GM23338 (cell line): Measurements from ENCODE around the gene KLRK1. TPM values are rescaled to one million over a fixed set of nuclear protein-coding genes. Genes with fewer than 3 reads are reported as not detected.
"Not testable (repeated sequence)": the region's sequence is repeated elsewhere in the genome, so short reads cannot be mapped to it uniquely, and the experiment has no call there.

Source experiments
- ATAC-seq: fragments of 200-7000 bp; cut with Tn5 transposase; 3 replicates; pipeline ENCODE4 v1.9.1; 2020
- DNase-seq: peaks from one replicate; pipeline ENCODE4 v3.0.0-alpha.2; 2015; ENCODE audit warnings: low spot score
- H2AFZ ChIP-seq: fragments of 200-600 bp; sonication (generic); 2 replicates; pipeline ENCODE4 v1.8.0; 2016; ENCODE audit warnings: antibody characterized with exemption, mild to moderate bottlenecking, moderate library complexity
- H3F3A ChIP-seq: fragments of 200-600 bp; sonication (generic); replicated peaks from 2 replicates; pipeline ENCODE4 v1.8.0; 2017; ENCODE audit warnings: antibody characterized with exemption, mixed run types, low read depth
- H3K27ac ChIP-seq: fragments of 200-600 bp; sonication (generic); 2 replicates; pipeline ENCODE4 v1.6.1; 2016; ENCODE audit warnings: low read depth
- H3K27me3 ChIP-seq: fragments of 200-600 bp; sonication (generic); 2 replicates; pipeline ENCODE4 v1.8.0; 2016; ENCODE audit warnings: mild to moderate bottlenecking, mixed run types, moderate library complexity; ENCODE audit not compliant: insufficient read depth
- H3K36me3 ChIP-seq: fragments of 200-600 bp; sonication (generic); 2 replicates; pipeline ENCODE4 v1.8.0; 2016; ENCODE audit warnings: mild to moderate bottlenecking; ENCODE audit not compliant: insufficient read depth
- H3K4me1 ChIP-seq: fragments of 200-600 bp; sonication (generic); 2 replicates; pipeline ENCODE4 v1.8.0; 2016; ENCODE audit warnings: mild to moderate bottlenecking, moderate library complexity; ENCODE audit not compliant: insufficient read depth
- H3K4me2 ChIP-seq: fragments of 200-600 bp; sonication (generic); 2 replicates; pipeline ENCODE4 v1.7.1; 2017; ENCODE audit warnings: mixed run types
- H3K4me3 ChIP-seq: fragments of 200-600 bp; sonication (generic); 2 replicates; pipeline ENCODE4 v1.6.1; 2016; ENCODE audit warnings: mixed run types
- H3K79me2 ChIP-seq: fragments of 200-600 bp; sonication (generic); replicated peaks from 2 replicates; pipeline ENCODE4 v1.8.0; 2017; ENCODE audit warnings: mild to moderate bottlenecking; ENCODE audit not compliant: insufficient read depth
- H3K9me2 ChIP-seq: fragments of 200-600 bp; sonication (generic); 2 replicates; pipeline ENCODE4 v1.8.0; 2017; ENCODE audit not compliant: insufficient read depth
- H4K20me1 ChIP-seq: fragments of 200-600 bp; sonication (generic); replicated peaks from 2 replicates; pipeline ENCODE4 v1.8.0; 2017; ENCODE audit warnings: mild to moderate bottlenecking; ENCODE audit not compliant: insufficient read depth
- H3K27ac Mint-ChIP-seq: 2 replicates; pipeline ENCODE4 v1.8.0; 2020; ENCODE audit warnings: inconsistent platforms, mild to moderate bottlenecking, moderate library complexity, mixed read lengths
- H3K27me3 Mint-ChIP-seq: 3 replicates; pipeline ENCODE4 v1.8.0; 2022; ENCODE audit warnings: low read depth, mild to moderate bottlenecking, moderate library complexity, mixed read lengths, inconsistent platforms; ENCODE audit not compliant: insufficient read depth, poor library complexity
- H3K36me3 Mint-ChIP-seq: 3 replicates; pipeline ENCODE4 v1.8.0; 2021; ENCODE audit warnings: low read depth, mild to moderate bottlenecking, inconsistent platforms, moderate library complexity, mixed read lengths
- H3K4me1 Mint-ChIP-seq: 3 replicates; pipeline ENCODE4 v1.8.0; 2020; ENCODE audit warnings: mild to moderate bottlenecking, inconsistent platforms, mixed read lengths
- H3K4me3 Mint-ChIP-seq: 3 replicates; pipeline ENCODE4 v1.8.0; 2021; ENCODE audit warnings: moderate library complexity, mild to moderate bottlenecking, inconsistent platforms, mixed read lengths
- H3K9me3 Mint-ChIP-seq: 3 replicates; pipeline ENCODE4 v1.8.0; 2020; ENCODE audit warnings: moderate library complexity, mild to moderate bottlenecking, inconsistent platforms, mixed read lengths
- CREB1 ChIP-seq: fragments of 250-450 bp; sonication (Bioruptor Pico); IDR thresholded peaks from 2 replicates; pipeline ENCODE4 v1.5.0; 2020; ENCODE audit warnings: low read depth, mild to moderate bottlenecking, moderate library complexity
- ETS1 ChIP-seq: IDR thresholded peaks from 2 replicates; pipeline ENCODE4 v1.6.1; 2016; ENCODE audit warnings: antibody characterized with exemption
- EZH2 ChIP-seq: fragments of 200-600 bp; sonication (generic); IDR thresholded peaks from one replicate; pipeline ENCODE4 v1.8.0; 2017; ENCODE audit warnings: antibody characterized with exemption, mild to moderate bottlenecking, low read depth; ENCODE audit not compliant: unreplicated experiment
- EZH2phosphoT487 ChIP-seq: fragments of 200-600 bp; sonication (generic); IDR thresholded peaks from one replicate; pipeline ENCODE4 v1.8.1; 2018; ENCODE audit warnings: antibody characterized with exemption; ENCODE audit not compliant: unreplicated experiment
- JUNB ChIP-seq: IDR thresholded peaks from one replicate; pipeline ENCODE4 v1.6.1; 2016; ENCODE audit warnings: antibody characterized with exemption; ENCODE audit not compliant: unreplicated experiment
- NANOG ChIP-seq: IDR thresholded peaks from 2 replicates; pipeline ENCODE4 v1.6.1; 2016; ENCODE audit warnings: antibody characterized with exemption, borderline replicate concordance
- POLR2AphosphoS5 ChIP-seq: IDR thresholded peaks from 2 replicates; pipeline ENCODE4 v1.6.1; 2016; ENCODE audit warnings: antibody characterized with exemption, low read depth
- REST ChIP-seq: IDR thresholded peaks from one replicate; pipeline ENCODE4 v1.6.1; 2018; ENCODE audit warnings: antibody characterized with exemption; ENCODE audit not compliant: unreplicated experiment
- STAT1 ChIP-seq: IDR thresholded peaks from one replicate; pipeline ENCODE4 v1.6.1; 2016; ENCODE audit warnings: antibody characterized with exemption; ENCODE audit not compliant: unreplicated experiment
- ZNF331 ChIP-seq: fragments of 250-450 bp; sonication (Bioruptor Pico); IDR thresholded peaks from 2 replicates; pipeline ENCODE4 v1.5.0; 2020; ENCODE audit warnings: low read depth, mild to moderate bottlenecking, moderate library complexity
- ZNF462 ChIP-seq: fragments of 250-450 bp; sonication (Bioruptor Pico); IDR thresholded peaks from 2 replicates; pipeline ENCODE4 v1.5.0; 2020; ENCODE audit warnings: mild to moderate bottlenecking, moderate library complexity
- polyA plus RNA-seq: library from polyadenylated mRNA; unstranded; fragments of >200 nt; fragmentation: Nextera tagmentation; extraction: Ambion mirVana; gene quantifications from 2 replicates; pipeline ENCODE4 v1.2.1, GENCODE V29; 2016
- total RNA-seq: library from RNA; depleted of rRNA; stranded (reverse); fragments of >200 nt; shearing (Covaris generic); gene quantifications from 2 replicates; pipeline ENCODE4 v1.2.3, GENCODE V29; 2014

KLRK1 gene
- total and polyA plus RNA-seq, 2 experiments from 2014 or later = not detected

GRCh38 chr12:10340946-10341345 is 48.9 kb downstream of the KLRK1 start:
- H3K27me3 Mint-ChIP-seq, H3K27ac ChIP-seq, H3K4me1 ChIP-seq, H3K27ac Mint-ChIP-seq, H2AFZ ChIP-seq, H3K4me1 Mint-ChIP-seq, H3K4me3 Mint-ChIP-seq, H3K36me3 ChIP-seq, H3K79me2 ChIP-seq, ATAC-seq, DNase-seq, H3K9me2 ChIP-seq, H4K20me1 ChIP-seq, H3K36me3 Mint-ChIP-seq, H3K9me3 Mint-ChIP-seq, H3K4me3 ChIP-seq, H3F3A ChIP-seq, H3K4me2 ChIP-seq, H3K27me3 ChIP-seq: not testable (repeated sequence)

GRCh38 chr12:10339053-10339840 is 50.6 kb downstream of the KLRK1 start:
- Mint-ChIP-seq H3K4me1 (peaks cover 3% of the 10 kb centered on the region; the same call in 1 of the 3 replicates), H3K27me3 (peaks cover 1% of the 10 kb centered on the region), H3K4me3 (no peak overlapping the region), H3K36me3 (peaks cover 3% of the 10 kb centered on the region; the same call in 1 of the 3 replicates), H3K27ac (no peak overlapping the region), H3K9me3 (peaks cover 8% of the 10 kb centered on the region; the same call in 2 of the 3 replicates)
- peaks cover 4% of the 10 kb centered on the region; the same call in 1 of the 2 replicates for H3K4me1 ChIP-seq
- ATAC-seq = no peak
- no peaks in the 10 kb centered on the region for H3K79me2 ChIP-seq
- no peak overlapping the region for H3K4me2 ChIP-seq
- H3K9me2 ChIP-seq = peaks cover 4% of the 10 kb centered on the region; the same call in 1 of the 2 replicates
- H2AFZ ChIP-seq = 0 out of 2 replicates have a peak overlapping the region, but pooled peaks have one; percentile 38
- TF ChIP-seq REST = no peak
- no peak for TF ChIP-seq ZNF331 (CRISPR knock-in tag)
- no peak for TF ChIP-seq EZH2phosphoT487
- no peak for TF ChIP-seq JUNB
- no peak for TF ChIP-seq POLR2AphosphoS5
- no peak for TF ChIP-seq ETS1
- TF ChIP-seq CREB1 (CRISPR knock-in tag) = no peak
- no peak for TF ChIP-seq EZH2
- TF ChIP-seq ZNF462 (CRISPR knock-in tag) = no peak
- no peak for TF ChIP-seq NANOG
- TF ChIP-seq STAT1 = no peak
- H3F3A ChIP-seq = no peaks in the 10 kb centered on the region
- H3K36me3 ChIP-seq = no peaks in the 10 kb centered on the region
- H4K20me1 ChIP-seq = no peaks in the 10 kb centered on the region
- DNase-seq = no peak
- no peak overlapping the region for H3K27ac ChIP-seq
- H3K27me3 ChIP-seq = no peaks in the 10 kb centered on the region
- H3K4me3 ChIP-seq = no peak overlapping the region
